TTC549 (cell line): ENCODE data around the gene KCNK10.
"Not testable (repeated sequence)": the region's sequence is repeated elsewhere in the genome, so short reads cannot be mapped to it uniquely, and the experiment has no call there.

Experiments
- FAIRE-seq: peaks from 2 replicates; lab custom pipeline; 2012; peaks lifted over from hg19 to GRCh38; lab: Jason Lieb, UNC

KCNK10 gene

DNA sequence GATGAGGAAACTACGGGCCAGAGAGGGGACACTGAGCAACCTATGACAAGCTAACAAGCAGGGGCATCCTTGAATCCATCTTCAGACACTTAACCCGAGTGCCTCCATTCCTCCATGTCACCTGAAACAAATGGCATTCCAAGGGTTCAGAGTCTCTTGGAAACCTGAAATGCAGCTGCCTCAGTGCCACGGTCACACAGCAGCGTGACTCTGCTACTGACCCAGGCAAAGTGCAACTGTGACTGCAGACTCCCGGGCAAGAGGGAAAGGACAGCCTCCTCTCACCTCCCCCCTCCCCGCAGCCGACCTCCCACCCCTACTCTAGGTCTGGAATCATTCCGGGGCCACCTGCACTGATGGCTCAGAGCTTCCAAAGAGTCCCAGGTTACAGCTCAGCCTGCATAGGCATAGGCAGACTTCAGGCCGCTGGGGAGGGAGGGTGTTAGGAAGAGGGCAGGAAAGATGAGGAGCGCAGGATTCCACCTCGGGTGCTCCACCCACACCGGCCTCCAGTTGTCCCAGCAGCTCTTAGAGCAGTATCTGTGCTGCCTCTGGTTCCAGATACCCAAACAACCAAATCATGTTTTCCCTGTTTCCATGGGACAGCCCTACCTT is 53.2 kb downstream of the KCNK10 start:
- FAIRE-seq, result no peak

DNA sequence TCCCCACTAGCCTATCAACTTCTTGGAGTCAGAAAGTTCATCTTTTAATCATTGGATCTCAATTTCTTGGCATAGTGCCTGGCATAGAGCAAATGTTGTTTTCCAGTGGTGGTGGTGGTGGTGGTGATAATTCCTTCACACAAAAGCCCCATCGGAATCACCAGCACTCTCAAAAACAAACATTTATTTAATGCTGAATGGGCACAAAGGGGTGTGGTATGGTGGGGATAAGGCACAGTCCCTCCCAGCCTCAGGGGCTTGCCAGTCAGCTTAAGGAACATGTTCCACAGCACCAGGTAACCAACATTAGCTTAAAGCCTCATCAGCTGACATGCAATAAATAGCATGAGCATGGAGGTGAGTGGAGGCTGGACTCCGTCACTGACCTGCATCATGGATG is 56.6 kb downstream of the KCNK10 start:
- no peak for FAIRE-seq

DNA sequence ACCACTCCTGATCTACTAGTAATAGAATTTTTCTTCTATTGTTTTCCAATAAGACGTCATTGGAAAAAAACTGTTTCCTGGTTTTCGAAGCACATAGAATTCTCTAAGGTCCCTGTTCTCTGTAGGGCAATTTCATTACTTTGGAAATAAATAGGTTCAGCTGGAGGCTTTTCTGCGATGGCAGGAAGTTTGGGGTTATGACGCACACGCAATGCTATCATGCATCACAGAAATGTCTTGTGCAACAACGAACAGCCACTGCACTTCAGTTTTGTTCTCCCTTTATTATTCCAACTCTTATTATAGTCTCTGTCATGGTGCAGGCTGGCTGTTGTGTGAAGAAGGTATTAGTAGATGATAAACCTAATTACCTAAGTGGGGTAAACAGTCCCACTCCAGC is 59.0 kb downstream of the KCNK10 start:
- FAIRE-seq, result no peak

DNA sequence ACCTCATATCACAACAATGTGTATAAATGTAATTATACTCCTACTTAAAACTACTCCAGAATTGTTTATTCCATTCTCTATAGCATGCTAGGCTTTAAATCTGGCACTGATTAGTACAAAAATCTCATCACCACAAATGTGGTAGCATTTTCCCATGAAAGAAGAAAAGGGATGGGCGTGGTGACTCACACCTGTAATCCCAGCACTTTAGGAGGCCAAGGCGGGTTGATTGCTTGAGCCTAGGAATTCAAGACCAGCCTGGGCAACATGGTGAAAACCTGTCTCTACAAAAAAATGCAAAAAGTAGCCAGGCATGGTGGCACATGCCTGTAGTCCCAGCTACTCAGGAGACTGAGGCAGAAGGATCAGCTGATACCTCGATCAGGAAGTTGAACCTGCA is 61.8 kb downstream of the KCNK10 start:
- not testable (repeated sequence) for FAIRE-seq

DNA sequence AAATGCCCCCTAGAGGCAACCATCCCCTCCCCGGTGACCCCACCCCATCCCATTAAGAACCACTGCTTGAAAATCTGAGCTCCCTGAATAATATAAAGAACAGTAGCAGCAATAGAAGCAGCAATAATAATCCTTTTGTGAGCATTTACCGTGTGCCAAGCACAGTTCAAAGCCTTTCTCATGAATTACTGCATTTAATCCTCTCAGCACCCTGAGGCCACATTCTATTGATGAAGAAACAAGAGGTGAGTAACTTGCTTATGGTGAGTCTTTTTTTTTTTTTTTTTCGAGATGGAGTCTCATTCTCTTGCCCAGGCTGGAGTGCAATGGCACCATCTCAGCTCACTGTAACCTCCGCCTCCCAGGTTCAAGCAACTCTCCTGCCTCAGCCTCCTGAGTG is 65.0 kb downstream of the KCNK10 start:
- FAIRE-seq, result no peak

DNA sequence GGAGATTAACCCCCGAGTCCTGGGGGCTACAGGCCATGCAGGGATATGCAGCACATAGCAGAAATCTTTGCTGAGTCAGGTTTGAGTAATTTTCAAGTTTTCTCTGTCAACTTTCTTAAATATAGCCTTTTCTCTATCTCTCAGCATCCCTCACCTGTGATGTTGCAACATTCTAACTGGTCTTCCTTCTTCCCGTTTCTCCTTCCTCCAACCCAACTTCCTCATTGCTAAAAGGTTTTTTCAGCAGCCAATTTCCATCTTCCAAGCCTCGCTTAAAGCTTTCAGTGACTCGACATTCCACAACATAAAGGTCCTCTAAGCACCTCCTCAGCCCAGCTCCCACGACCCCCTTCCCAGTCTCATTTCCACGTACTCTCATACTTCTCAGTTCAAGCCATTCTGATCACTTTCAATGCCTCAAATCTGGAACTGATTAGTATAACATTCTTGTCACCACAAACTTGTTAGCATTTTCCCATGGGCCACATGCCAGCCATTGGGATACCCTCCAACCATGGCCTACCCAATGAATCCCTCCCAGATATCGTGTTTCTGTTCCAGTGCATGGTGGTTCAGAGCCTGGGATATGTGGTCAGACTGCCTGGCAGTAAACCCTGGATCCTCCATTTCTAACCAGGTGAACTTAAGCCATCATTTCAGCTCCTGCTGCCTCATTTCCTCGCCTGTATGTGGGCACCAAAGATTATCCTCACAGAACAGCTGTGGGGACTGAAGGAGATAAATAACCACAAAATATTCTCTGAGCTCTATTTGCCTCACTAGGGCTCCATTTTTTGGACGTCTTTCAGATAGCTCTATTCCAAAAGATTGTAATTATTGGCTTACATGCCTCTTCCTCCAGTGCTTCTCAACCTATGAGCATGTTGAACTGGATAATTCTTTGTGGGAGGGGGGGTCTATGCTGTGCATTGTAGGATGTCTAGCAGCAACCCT is 65.8 kb downstream of the KCNK10 start:
- no peak for FAIRE-seq

DNA sequence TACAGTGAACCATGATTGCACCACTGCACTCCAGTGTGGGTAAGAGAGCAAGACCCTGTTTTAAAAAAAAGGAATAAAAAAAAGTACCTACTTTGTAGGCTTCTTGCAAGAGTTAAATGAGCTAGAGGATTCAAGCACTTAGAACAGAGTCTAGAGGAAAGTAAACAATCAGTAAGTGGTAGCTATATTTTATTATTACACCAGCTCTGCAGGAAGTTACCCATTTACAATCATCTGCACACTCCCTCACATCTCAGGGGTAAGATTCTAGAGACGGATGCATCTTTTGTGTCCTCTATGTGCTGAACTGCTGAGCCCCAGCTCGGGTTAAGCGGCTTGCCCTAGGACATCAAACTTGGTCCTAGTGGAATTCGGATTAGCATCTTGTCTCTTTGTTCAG is 67.3 kb downstream of the KCNK10 start:
- FAIRE-seq, result no peak

DNA sequence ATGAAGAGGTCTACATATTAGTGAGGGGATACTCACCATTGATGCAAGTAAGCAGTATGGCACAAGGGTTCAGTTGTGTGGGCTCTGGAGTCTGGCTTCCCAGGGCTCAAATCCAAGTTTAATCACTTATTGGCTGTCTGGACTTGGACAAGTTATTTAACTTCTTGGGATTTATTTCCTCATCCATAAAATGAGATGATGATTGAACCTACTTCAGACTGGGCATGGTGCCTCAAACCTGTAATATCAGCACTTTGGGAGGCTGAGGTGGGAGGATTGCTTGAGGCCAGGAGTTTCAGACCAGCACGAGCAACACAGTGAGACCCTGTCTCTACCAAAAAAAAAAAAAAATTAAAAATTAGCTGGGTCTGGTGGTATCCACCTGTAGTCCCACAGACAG is 67.9 kb downstream of the KCNK10 start:
- FAIRE-seq, result no peak

DNA sequence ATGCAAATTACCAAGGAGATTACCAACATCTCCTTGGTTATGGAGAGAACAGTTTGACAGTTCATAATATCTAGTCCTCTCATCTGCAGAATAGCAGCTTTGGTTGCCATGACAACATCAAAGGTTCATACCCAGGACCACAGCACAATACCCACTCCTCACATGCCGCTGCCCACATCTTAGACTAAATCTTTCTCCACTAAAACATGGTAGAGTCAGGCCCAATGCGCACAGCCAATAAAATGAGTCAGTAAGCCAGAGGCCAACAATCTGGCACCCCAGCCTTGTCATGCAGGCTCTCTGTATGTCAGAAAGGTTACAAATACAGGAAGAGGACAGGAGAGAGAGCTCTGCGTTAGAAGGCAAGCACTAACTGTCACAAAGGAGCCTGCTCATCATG is 70.6 kb downstream of the KCNK10 start:
- no peak for FAIRE-seq

DNA sequence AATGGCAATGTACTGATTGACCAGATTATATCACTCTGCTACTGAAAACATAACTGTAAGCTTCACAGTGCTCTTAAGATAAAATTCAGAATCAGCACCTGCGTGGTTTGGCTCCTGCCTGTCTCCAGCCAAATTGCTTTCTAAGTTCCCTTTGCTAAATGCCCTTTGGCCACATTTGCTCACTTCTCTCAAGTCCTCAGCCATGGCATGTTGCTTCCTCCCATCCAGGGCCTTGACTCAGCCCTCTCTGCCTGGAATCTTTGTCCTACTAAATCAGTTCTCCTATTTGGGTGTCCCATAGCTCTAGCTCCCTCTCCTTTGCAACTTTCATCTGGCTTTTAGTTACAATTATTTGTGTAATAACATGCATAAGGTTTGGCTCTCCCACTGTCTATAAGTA is 71.4 kb downstream of the KCNK10 start:
- no peak for FAIRE-seq

DNA sequence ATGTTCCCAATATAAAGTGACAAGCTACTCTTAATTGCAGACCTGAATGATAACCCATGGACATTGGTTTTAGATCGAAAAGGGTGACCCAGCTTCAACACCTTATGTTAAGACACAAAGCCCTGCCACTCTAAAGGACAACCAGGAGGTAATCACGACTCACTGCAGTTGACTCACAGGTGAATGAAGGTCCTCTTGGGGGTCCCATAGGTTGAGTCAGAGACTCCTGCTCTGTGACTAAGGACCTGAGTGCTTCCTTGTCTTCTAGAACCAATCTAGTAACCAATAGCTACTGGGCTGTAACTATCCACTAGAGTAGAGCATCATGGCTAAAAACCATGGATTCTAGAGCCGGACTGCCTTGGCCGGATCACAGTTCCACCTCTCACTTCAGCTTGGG is 73.8 kb downstream of the KCNK10 start:
- FAIRE-seq, result no peak

DNA sequence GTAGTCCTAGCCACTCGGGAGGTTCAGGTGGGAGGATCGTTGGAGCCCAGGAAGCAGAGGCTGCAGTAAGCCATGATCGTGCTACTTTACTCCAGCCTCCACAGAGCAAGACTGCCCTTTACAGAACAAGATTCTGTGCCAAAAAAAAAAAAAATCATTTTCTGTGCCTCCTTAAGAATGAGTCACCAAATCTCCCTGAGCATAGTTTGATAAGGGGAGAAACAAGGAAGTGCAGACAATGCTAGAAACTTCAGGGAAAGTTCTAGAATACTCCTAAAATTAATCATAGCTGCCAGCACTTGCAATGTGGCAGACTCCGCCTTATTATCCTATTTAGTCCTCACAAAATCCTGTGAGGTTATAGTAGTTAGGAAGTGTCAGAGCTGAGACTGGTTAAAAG is 74.5 kb downstream of the KCNK10 start:
- FAIRE-seq, result no peak

DNA sequence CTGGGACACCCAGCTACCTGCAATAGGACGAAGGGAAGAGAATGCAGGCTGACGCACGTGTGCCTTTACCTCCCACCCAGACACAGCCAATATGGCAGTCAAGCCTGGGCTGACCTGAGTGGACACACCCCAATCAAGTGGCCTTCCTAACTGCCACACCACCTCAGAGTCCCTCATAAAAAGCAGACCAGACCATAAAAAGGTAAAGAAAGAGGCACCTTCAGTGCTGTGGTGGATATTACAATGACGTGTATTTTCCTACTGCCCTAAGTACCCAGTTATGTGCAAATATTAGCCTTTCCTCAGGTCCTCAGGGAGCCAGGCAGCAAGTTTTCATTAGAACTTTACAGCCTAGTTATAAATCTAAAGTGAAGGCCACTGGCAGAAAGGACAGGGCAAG is 75.8 kb downstream of the KCNK10 start:
- no peak for FAIRE-seq

DNA sequence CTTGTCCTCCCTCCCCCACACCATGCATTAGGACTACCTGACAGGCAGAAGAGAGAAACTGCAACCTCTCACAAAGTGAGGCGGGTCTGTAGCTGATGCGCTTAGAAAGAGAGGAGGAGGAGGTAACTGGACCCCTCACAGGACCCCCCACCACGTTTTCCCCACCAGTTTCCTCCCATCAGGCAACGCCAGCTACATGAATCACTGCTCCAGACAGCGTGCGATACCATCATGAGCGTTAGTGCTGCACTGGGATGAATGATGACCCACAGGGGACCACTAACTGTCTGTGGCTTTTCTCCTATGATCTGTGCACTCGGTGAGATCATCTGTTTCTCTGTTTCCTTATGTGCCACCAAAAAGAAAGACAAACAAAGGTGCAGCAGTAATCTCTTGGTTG is 77.7 kb downstream of the KCNK10 start:
- FAIRE-seq, result no peak

DNA sequence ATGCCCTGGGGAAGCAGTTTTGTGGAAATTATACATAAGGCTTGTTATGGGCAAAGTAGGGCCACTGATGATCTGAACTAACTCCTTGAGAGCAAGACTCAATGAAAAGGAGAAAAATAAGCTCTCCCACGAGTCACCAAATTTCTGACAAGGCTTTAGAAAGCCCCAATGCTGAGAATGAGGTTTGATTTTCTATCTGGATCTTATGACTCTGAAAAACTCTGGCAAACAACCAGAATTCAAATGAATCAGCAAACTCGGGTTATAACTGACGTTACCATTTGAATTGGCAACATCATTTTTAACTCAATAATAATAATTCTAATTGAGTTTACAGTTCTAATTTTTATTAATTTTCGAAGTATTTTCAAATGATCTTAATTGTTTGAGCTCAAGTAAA is 79.1 kb downstream of the KCNK10 start:
- FAIRE-seq, result no peak

DNA sequence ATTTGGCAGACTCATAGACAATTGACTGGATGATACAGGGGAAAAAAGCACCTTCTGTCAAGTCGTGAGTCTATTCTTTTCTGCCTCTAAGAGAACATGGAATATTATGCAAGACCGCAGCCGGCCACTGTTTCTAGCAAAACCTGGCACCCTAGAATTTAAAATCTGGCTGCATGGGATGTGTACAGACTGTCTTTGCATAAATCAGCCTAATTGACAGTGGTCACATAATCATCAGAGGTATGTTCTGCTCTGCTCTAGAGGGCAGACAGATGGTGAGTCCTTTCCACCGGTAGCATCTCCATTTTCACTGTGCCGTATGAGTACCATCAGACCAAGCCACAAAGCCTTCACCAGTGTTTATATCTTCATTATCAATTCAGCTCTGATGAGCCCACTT is 80.6 kb downstream of the KCNK10 start:
- no peak for FAIRE-seq

DNA sequence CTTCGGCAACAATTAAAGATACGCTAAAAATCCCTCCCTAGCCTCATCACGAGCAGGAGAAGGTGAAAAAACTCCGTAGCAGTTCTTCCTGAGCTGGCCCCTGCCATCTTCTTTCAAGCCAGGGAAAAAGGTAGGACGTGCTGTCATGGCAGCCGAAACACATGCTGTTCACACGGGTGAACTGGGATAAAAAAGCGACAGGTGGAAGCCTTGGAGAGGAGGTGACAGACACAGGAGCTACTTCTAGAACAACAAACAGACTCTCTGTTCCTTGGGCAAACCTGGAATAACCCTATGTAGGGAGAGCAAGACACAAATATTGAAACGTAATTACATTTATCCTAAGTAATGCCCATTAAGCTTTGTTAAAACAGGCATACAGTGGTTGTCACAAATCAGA is 81.3 kb downstream of the KCNK10 start:
- no peak for FAIRE-seq

DNA sequence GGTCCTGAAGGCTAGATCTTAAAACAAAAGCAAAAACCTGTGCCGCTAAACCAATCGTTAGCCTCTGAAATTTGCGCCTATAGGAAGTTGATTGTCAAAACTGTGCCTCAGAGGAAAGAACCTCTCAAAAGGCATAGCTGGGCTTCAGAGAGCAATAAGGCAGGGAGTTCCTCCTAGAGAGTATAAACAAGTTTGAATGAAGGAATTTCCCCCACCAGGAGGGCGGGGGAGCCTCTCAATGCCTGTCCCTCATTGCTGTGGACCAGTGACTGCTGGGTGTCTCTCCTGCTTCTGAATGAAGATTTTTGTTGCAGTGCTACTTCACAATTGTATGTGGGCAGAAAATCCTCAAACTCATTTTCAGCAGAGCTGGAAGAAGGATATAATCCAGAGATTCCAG is 88.6 kb downstream of the KCNK10 start:
- no peak for FAIRE-seq

DNA sequence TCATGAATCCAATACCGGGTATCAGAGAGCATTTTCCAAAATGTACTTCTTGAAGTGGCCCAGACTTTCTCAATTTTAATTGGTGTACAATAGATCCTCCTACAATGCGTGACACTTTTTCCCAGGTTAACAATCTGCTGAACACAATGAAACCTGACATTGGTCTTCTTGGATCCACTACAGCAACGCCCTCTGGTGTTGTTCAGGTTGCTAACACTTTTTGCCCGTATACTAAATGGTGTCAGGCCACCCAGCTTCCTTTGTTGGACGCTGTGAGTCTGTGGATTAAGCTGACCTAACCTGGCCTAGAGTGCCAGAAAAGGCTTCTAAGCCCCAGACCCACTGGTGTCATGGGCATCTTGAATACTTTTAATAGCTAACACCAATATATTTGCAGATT is 89.2 kb downstream of the KCNK10 start:
- no peak for FAIRE-seq

DNA sequence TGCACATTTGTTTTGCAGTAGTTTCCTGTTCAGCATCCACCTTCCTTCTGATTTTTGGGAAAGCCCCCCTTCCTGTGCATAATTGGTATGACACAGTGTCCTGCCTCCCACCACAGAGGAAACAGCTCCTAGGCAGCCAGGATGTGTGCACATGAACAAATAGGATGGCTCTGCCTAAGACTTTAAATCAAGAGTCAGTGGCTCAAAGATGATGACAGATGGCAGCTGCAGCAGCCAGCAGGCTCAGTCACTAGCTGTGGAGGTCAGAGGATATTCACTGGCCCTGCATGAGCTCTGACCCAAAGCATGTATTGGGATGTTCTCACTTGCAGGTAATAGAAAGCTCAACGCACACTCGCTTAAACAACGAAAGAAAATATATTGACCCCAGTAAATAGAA is 90.3 kb downstream of the KCNK10 start:
- no peak for FAIRE-seq

DNA sequence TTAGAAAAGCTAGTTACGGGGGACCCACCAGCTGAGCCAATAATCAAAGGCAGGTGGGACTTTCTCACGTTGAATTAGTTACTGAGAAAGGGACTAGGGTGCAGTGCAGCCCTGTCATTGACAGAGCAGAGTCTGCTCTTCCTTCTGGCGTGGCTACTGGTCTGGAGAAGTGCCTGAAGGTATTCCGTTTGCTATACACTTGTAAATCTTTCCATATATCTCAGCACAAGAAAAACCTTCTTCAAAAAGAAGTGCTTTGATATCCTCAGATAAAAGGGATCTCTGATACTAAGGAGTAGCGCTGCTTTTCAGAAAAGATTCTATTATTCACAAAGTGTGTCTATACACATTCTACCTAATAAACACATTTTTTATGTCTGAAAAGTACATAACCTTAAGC is 91.5 kb downstream of the KCNK10 start:
- FAIRE-seq, result no peak

DNA sequence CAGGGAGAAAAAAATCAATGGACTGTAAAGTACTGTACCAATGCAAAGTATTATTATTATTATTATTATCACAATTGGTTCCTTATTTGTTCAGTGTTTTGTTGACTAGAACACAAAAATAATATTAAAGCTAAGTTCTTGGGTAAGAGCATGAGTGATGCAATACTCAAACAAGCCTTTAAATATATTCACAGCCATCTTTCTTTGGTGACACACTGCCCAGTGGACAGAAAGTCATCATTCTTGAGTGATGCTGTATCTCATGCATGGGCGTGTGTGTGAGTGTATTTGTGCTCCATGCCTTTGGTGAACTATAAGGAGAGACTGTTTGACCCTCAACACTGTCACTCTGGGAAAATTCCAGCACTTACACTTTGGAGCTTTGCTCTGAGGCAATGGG is 93.6 kb downstream of the KCNK10 start:
- no peak for FAIRE-seq

DNA sequence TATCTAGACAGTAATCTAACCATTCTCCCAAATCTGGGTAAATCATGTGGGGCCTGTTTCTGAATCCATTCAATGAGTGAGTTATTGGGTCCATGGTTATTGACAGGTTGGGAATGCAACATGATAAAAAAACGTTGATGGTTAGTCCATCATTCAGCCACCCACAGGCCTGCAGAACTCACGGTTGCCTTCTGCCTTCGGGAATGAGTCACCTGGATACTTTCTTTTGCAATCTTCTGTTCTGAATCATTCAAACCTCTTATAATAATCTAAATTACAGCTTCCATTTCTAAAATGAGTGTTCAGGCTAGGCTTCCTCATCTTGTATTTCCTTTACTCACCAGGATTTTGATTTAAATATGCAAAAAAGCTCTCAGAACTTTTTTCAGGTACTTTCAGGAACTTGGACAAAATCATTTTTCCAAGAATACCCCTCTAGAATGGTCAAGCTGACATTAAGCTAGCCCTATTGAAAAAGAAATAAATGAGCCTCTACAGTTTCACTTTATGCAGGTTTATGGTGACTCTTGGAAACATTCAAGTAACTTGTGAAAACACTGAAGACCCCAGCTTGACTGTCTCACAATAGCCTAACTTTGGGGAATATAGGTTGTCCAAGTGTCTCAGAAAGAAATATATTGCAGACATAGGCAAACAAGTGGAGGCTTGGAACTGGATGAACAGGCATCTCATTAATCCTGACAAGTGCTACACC is 94.4 kb downstream of the KCNK10 start:
- FAIRE-seq, result no peak
